ENCODE data around the gene FRMD4A.

FRMD4A gene

DNA sequence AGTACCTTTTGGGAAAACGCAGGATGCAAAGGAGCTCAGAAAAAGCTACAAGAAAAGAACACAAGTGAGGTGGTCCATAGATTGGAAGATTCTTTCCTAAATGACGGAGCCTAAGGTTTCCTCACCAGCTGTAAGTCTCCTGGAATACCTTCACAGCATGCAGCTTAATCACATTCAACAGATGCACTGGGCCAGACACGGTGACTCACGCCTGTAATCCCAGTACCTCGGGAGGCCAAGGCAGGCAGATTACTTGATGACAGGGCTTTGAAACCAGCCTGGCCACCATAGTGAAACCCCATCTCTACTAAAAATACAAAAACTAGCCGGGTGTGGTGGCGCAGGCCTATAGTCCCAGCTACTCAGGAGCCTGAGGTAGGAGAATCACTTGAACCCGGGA, 228.7 kb downstream of the FRMD4A start:
- Histone ChIP-seq H3F3A (ENCODE audit: control insufficient read depth, insufficient read depth) (no peaks in the 10 kb centered on the region), H3K9me3 (ENCODE audit: control insufficient read depth, insufficient read depth, low read length) (no peaks in the 10 kb centered on the region), H3K4me1 (ENCODE audit: control insufficient read depth, low read length) (no peaks in the 10 kb centered on the region), H3K9me2 (replicated peaks; ENCODE audit: control insufficient read depth, low read length) (no peaks in the 10 kb centered on the region), H3K79me2 (ENCODE audit: control insufficient read depth, low read length) (no peaks in the 10 kb centered on the region), H3K36me3 (ENCODE audit: control insufficient read depth, low read length) (no peaks in the 10 kb centered on the region), H4K20me1 (ENCODE audit: control insufficient read depth, insufficient read depth, low read depth, low read length) (no peaks in the 10 kb centered on the region), H3K4me2 (ENCODE audit: low read length) (no peak overlapping the region), H3K4me3 (ENCODE audit: low read length) (no peak overlapping the region), H3K27ac (ENCODE audit: low read depth, low read length) (no peak overlapping the region), H3K27me3 (ENCODE audit: control insufficient read depth, low read length) (peaks cover 8% of the 10 kb centered on the region)
- no peak for TF ChIP-seq EZH2phosphoT487 (IDR thresholded peaks at IDR 0.05; ENCODE audit: borderline replicate concordance, low read length)
- TF ChIP-seq, protein P1, sequence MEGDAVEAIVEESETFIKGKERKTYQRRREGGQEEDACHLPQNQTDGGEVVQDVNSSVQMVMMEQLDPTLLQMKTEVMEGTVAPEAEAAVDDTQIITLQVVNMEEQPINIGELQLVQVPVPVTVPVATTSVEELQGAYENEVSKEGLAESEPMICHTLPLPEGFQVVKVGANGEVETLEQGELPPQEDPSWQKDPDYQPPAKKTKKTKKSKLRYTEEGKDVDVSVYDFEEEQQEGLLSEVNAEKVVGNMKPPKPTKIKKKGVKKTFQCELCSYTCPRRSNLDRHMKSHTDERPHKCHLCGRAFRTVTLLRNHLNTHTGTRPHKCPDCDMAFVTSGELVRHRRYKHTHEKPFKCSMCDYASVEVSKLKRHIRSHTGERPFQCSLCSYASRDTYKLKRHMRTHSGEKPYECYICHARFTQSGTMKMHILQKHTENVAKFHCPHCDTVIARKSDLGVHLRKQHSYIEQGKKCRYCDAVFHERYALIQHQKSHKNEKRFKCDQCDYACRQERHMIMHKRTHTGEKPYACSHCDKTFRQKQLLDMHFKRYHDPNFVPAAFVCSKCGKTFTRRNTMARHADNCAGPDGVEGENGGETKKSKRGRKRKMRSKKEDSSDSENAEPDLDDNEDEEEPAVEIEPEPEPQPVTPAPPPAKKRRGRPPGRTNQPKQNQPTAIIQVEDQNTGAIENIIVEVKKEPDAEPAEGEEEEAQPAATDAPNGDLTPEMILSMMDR (IDR thresholded peaks at IDR 0.05; ENCODE audit: low read depth, low read length, poor library complexity, severe bottlenecking) = no peak

DNA sequence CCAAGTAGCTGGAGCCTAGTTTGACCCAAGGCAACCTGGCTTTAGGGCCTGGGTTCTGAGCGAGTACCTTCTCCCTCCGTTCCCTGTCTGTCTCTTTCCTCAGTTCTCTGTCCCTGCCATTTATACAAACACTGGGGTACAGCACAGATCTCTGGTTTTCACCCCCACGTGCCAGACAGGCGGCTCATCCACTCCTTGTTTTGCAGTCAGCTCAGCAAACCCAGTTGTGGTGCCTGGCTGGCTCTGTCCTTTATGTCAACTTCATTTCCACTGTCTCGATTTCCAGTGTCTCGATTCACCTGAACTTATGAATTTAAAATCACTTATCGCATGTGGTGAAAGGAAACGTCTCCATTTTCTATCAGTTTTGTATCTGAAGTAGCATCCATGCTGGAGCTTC, 230.8 kb downstream of the FRMD4A start:
- TF ChIP-seq, protein P1 (IDR thresholded peaks at IDR 0.05; ENCODE audit: low read depth, low read length, poor library complexity, severe bottlenecking) = no peak
- TF ChIP-seq EZH2phosphoT487 (IDR thresholded peaks at IDR 0.05; ENCODE audit: borderline replicate concordance, low read length) = no peak
- H3K9me3 ChIP-seq (ENCODE audit: control insufficient read depth, insufficient read depth, low read length) = no peaks in the 10 kb centered on the region
- no peaks in the 10 kb centered on the region for H3K79me2 ChIP-seq (ENCODE audit: control insufficient read depth, low read length)

GRCh38 chr10:14093730-14094484, 236.8 kb downstream of the FRMD4A start:
- Histone ChIP-seq H3K36me3 (ENCODE audit: control insufficient read depth, low read length) (no peaks in the 10 kb centered on the region), H3K27me3 (ENCODE audit: control insufficient read depth, low read length) (peaks cover 2% of the 10 kb centered on the region), H3K9me3 (ENCODE audit: control insufficient read depth, insufficient read depth, low read length) (no peaks in the 10 kb centered on the region), H3K4me2 (ENCODE audit: low read length) (no peak overlapping the region), H3K4me1 (ENCODE audit: control insufficient read depth, low read length) (no peaks in the 10 kb centered on the region), H4K20me1 (ENCODE audit: control insufficient read depth, insufficient read depth, low read depth, low read length) (0 out of 2 replicates have a peak, but pooled peaks cover 3% of the 10 kb centered on the region), H3K27ac (ENCODE audit: low read depth, low read length) (no peak overlapping the region), H3F3A (ENCODE audit: control insufficient read depth, insufficient read depth) (no peaks in the 10 kb centered on the region), H3K9me2 (replicated peaks; ENCODE audit: control insufficient read depth, low read length) (no peaks in the 10 kb centered on the region), H3K4me3 (ENCODE audit: low read length) (no peak overlapping the region), H3K79me2 (ENCODE audit: control insufficient read depth, low read length) (no peaks in the 10 kb centered on the region)
- TF ChIP-seq, protein P1 (IDR thresholded peaks at IDR 0.05; ENCODE audit: low read depth, low read length, poor library complexity, severe bottlenecking) = no peak
- no peak for TF ChIP-seq EZH2phosphoT487 (IDR thresholded peaks at IDR 0.05; ENCODE audit: borderline replicate concordance, low read length)

More for the DNA sequence above, 230.8 kb downstream of the FRMD4A start:
- Histone ChIP-seq H3K27me3 (ENCODE audit: control insufficient read depth, low read length) (peaks cover 8% of the 10 kb centered on the region), H3K4me2 (ENCODE audit: low read length) (no peak overlapping the region), H3K27ac (ENCODE audit: low read depth, low read length) (no peak overlapping the region), H3K9me2 (replicated peaks; ENCODE audit: control insufficient read depth, low read length) (no peaks in the 10 kb centered on the region), H4K20me1 (ENCODE audit: control insufficient read depth, insufficient read depth, low read depth, low read length) (no peaks in the 10 kb centered on the region), H3F3A (ENCODE audit: control insufficient read depth, insufficient read depth) (no peaks in the 10 kb centered on the region), H3K4me3 (ENCODE audit: low read length) (no peak overlapping the region), H3K4me1 (ENCODE audit: control insufficient read depth, low read length) (no peaks in the 10 kb centered on the region), H3K36me3 (ENCODE audit: control insufficient read depth, low read length) (no peaks in the 10 kb centered on the region)
